ENCODE measurements around the gene TMEM181.

- no peak for TF ChIP-seq CTCF (IDR thresholded peaks at IDR 0.05)
- TF ChIP-seq POLR2A (IDR thresholded peaks at IDR 0.05) = no peak
Measured at GRCh38 chr6:158655569-158656450, 95.9 kb downstream of the TMEM181 start.

Data from adrenal gland (tissue), 5 donors.